Spleen (tissue), 11 donors: Measurements from ENCODE around the gene KCNQ1. TPM values are rescaled to one million over a fixed set of nuclear protein-coding genes. Genes with fewer than 3 reads are reported as not detected.

ENCODE experiments used
- DNase-seq: peaks from one replicate; pipeline ENCODE4 v3.0.0-alpha.2; 2020
- H3K27ac ChIP-seq, 8 donors: fragments of 200-600 bp; sonication (generic) in 7 of 8; 1 replicate in 4 of 8; 2 replicates in 4 of 8; pipeline versions ENCODE4 v1.5.0 to v1.8.0; 2016 to 2021; ENCODE audit warnings: inconsistent platforms in 4 of 8, mild to moderate bottlenecking in 4 of 8, moderate library complexity in 1 of 8
- H3K27me3 ChIP-seq, 7 donors: fragments of 200-600 bp; sonication (generic) in 6 of 7; replicated peaks in 1 of 7; 1 replicate in 4 of 7; 2 replicates in 3 of 7; pipeline versions ENCODE4 v1.5.0 to v1.8.0; 2016 to 2021; ENCODE audit warnings: inconsistent platforms in 3 of 7, mild to moderate bottlenecking in 1 of 7
- H3K36me3 ChIP-seq, 6 donors: fragments of 200-600 bp; sonication (generic) in 5 of 6; 1 replicate in 4 of 6; 2 replicates in 2 of 6; pipeline versions ENCODE4 v1.5.0 to v1.8.0; 2016 to 2021; ENCODE audit warnings: inconsistent platforms in 2 of 6
- H3K4me1 ChIP-seq, 6 donors: fragments of 200-600 bp; sonication (generic) in 5 of 6; 1 replicate in 3 of 6; 2 replicates in 3 of 6; pipeline versions ENCODE4 v1.5.0 to v1.8.0; 2016 to 2021; ENCODE audit warnings: inconsistent platforms in 3 of 6
- H3K4me3 ChIP-seq, 8 donors: fragments of 200-600 bp; sonication (generic) in 7 of 8; 1 replicate in 4 of 8; 2 replicates in 4 of 8; pipeline versions ENCODE4 v1.5.0 to v1.8.0; 2016 to 2021; ENCODE audit warnings: inconsistent platforms in 4 of 8, mild to moderate bottlenecking in 4 of 8, moderate library complexity in 2 of 8
- H3K9me3 ChIP-seq, 8 donors: fragments of 200-600 bp; sonication (generic) in 7 of 8; 1 replicate in 4 of 8; 2 replicates in 4 of 8; pipeline versions ENCODE4 v1.5.0 to v1.8.0; 2016 to 2021; ENCODE audit warnings: inconsistent platforms in 4 of 8
- POLR2A ChIP-seq, 3 donors: fragments of 450-650 bp; IDR thresholded peaks; one replicate each; pipeline ENCODE4 v1.5.1; 2017; ENCODE audit warnings: antibody characterized with exemption in 3 of 3, mild to moderate bottlenecking in 1 of 3
- POLR2AphosphoS5 ChIP-seq, 3 donors: sonication (generic); formaldehyde crosslinking; IDR thresholded peaks; one replicate each; pipeline ENCODE4 v1.5.1; 2017; ENCODE audit warnings: antibody characterized with exemption in 3 of 3
- WGBS, 5 donors: extraction: QIAGEN DNeasy Blood & Tissue Kit in 3 of 5; methylation state at CpG; one replicate each; pipeline versions ENCODE4 v1.1.5 to v1.1.7; 2013 to 2018; 5-methylcytosine and 5-hydroxymethylcytosine counted together
- intact Hi-C: fragments of 100-400 bp; cut with DNase I; formaldehyde crosslinking; loops from one replicate; pipeline ENCODE4 v1.15.0; 2023; ENCODE audit warnings: low total_unique reads
- polyA plus RNA-seq, 3 donors: library from polyadenylated mRNA; stranded (reverse); fragments of 200-250 nt; gene quantifications; one replicate each; pipeline ENCODE4 v1.2.1, GENCODE V29; 2013
- total RNA-seq, 7 donors: library from RNA; depleted of rRNA in 3 of 7; stranded (reverse); fragments of >200 nt in 3 of 7; fragmentation: NEBNext Ultra II Directional in 4 of 7; extraction: Animal tissue kit (Norgen Biotek cat#: 25700) in 4 of 7; gene quantifications; one replicate each; pipeline versions ENCODE4 v1.1.0 to v1.2.1, GENCODE V29; 2016 to 2021
- TF ChIP-seq, protein P1 (sequence below), 11 experiments: fragments of 200-600 bp in 7 of 11; fragments of 450-650 bp in 4 of 11; sonication (generic) in 4 of 11; IDR thresholded peaks in 8 of 11; conservative IDR thresholded peaks in 3 of 11; 1 replicate in 7 of 11; 2 replicates in 4 of 11; pipeline versions ENCODE4 v1.4.0 to v1.8.0; 2016 to 2021; ENCODE audit warnings: antibody characterized with exemption in 11 of 11, inconsistent platforms in 4 of 11, mild to moderate bottlenecking in 1 of 11
- donor health status: healthy with polysubstance abuse.
- donor health status: DM: no; HTN: no; CAD: no; lungs with moderate emphysema.
- donor health status: DM: no; HTN: no; CAD: no.
- donor health status: Bipolar disorder and iron deficiency.
- donor health status: healthy.
- donor health status: DM: no; HTN: no; CAD: no.
- donor health status: DM: yes; HTN: yes; CAD: no.

The KCNQ1 gene
- total and polyA plus RNA-seq, 10 donors = 3.3 to 21.6 (median 13.5) TPM

GRCh38 chr11:2509481-2510001 is 64.7 kb downstream of the KCNQ1 start:
- WGBS, 5 donors = 55 to 92% (median 60%) methylated on average over 9 to 16 of the region's 16 CpGs
- no peaks in the 10 kb centered on the region for H3K9me3 ChIP-seq
- no peaks in the 10 kb centered on the region for H3K27me3 ChIP-seq
- no peak overlapping the region for H3K27ac ChIP-seq
- DNase-seq = peak; percentile 57
- no peak overlapping the region for H3K4me3 ChIP-seq
- TF ChIP-seq, protein P1, sequence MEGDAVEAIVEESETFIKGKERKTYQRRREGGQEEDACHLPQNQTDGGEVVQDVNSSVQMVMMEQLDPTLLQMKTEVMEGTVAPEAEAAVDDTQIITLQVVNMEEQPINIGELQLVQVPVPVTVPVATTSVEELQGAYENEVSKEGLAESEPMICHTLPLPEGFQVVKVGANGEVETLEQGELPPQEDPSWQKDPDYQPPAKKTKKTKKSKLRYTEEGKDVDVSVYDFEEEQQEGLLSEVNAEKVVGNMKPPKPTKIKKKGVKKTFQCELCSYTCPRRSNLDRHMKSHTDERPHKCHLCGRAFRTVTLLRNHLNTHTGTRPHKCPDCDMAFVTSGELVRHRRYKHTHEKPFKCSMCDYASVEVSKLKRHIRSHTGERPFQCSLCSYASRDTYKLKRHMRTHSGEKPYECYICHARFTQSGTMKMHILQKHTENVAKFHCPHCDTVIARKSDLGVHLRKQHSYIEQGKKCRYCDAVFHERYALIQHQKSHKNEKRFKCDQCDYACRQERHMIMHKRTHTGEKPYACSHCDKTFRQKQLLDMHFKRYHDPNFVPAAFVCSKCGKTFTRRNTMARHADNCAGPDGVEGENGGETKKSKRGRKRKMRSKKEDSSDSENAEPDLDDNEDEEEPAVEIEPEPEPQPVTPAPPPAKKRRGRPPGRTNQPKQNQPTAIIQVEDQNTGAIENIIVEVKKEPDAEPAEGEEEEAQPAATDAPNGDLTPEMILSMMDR (IDR thresholded peaks at IDR 0.05 in 8 of 11, conservative IDR thresholded peaks at IDR 0.05 in 3 of 11) = no peak
- TF ChIP-seq POLR2A (IDR thresholded peaks at IDR 0.05) = no peak
- no peak for TF ChIP-seq POLR2AphosphoS5 (IDR thresholded peaks at IDR 0.05)
- no peaks in the 10 kb centered on the region for H3K36me3 ChIP-seq
- intact Hi-C loops = no loop called here
- H3K4me1 ChIP-seq = peaks cover 0 to 34% (median 11%) of the 10 kb centered on the region in 6 donors

- peak; percentile 42 for DNase-seq
- no peaks in the 10 kb centered on the region for H3K9me3 ChIP-seq
- intact Hi-C loops = no loop called here
These were observed 66.0 kb downstream of the KCNQ1 start for GRCh38 chr11:2510626-2511402.

GRCh38 chr11:2511421-2512369 is 66.9 kb downstream of the KCNQ1 start:
- peak; percentile 59 for DNase-seq
- H3K36me3 ChIP-seq = no peaks in the 10 kb centered on the region
- no peaks in the 10 kb centered on the region for H3K9me3 ChIP-seq
- no peaks in the 10 kb centered on the region for H3K27me3 ChIP-seq
- H3K4me3 ChIP-seq = no peak overlapping the region
- intact Hi-C loops = no loop called here
- TF ChIP-seq, protein P1 (IDR thresholded peaks at IDR 0.05 in 8 of 11, conservative IDR thresholded peaks at IDR 0.05 in 3 of 11) = no peak
- no peak for TF ChIP-seq POLR2A (IDR thresholded peaks at IDR 0.05)
- TF ChIP-seq POLR2AphosphoS5 (IDR thresholded peaks at IDR 0.05) = no peak
- WGBS, 5 donors = 50 to 74% (median 60%) methylated on average over 11 to 27 of the region's 27 CpGs
- peak overlapping the region in 1 of 8 donors; percentile 21 for H3K27ac ChIP-seq
- peaks cover 0 to 34% (median 11%) of the 10 kb centered on the region in 6 donors for H3K4me1 ChIP-seq

More at GRCh38 chr11:2510626-2511402, 66.0 kb downstream of the KCNQ1 start:
- TF ChIP-seq POLR2A (IDR thresholded peaks at IDR 0.05) (no peak), POLR2AphosphoS5 (IDR thresholded peaks at IDR 0.05) (no peak)
- TF ChIP-seq, protein P1 (IDR thresholded peaks at IDR 0.05 in 8 of 11, conservative IDR thresholded peaks at IDR 0.05 in 3 of 11) = no peak
- Histone ChIP-seq H3K4me3 (no peak overlapping the region), H3K27ac (peak overlapping the region in 1 of 8 donors; percentile 21), H3K36me3 (no peaks in the 10 kb centered on the region), H3K4me1 (peaks cover 0 to 34% (median 11%) of the 10 kb centered on the region in 6 donors), H3K27me3 (no peaks in the 10 kb centered on the region)
- WGBS, 5 donors = 79 to 88% (median 80%) methylated on average over 12 to 16 of the region's 16 CpGs
